Activated CD4-positive, alpha-beta T cell treated with anti-CD3 and anti-CD28 coated beads, Interleukin-2, Interleukin-6, amounts not matched to agents 100 ng/mL and 50 ng/mL, durations not matched to agents 16 hours and 8 hours (primary cell): ENCODE results near the gene CTAG2.
A peak's percentile ranks its signal among the peaks of the same experiment; 100 is the strongest.
"Not testable (repeated sequence)": the region's sequence is repeated elsewhere in the genome, so short reads cannot be mapped to it uniquely, and the experiment has no call there.

Experiments
- DNase-seq: peaks from one replicate; pipeline ENCODE4 v3.0.0-alpha.2; 2020

CTAG2 gene

DNA sequence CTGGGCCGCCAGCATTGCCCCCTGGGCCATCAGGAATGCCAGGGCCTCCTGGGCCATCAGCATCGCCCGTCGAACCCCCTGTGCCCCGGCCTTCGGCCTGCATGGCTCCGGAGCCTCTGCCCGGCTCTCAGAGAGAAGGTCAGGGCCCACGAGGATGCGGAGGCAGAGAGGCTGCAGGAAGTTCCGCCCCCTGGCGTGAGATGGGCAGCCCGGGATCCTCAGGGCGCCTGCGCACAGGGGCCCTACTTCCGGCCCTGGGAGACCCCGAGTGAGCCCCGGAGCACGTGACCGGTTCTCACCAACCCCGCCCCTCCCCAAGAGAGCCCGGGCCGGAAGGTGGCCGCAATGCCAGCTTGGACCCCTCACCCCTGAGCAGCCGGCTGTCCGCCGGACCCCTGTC lies at the start of gene CTAG2:
Gene CTAG2 (minus strand): TSS at position 167 of the 400 bp plus-strand sequence. CDS start 64 bp downstream, at position 103.
- not testable (repeated sequence) for DNase-seq

DNA sequence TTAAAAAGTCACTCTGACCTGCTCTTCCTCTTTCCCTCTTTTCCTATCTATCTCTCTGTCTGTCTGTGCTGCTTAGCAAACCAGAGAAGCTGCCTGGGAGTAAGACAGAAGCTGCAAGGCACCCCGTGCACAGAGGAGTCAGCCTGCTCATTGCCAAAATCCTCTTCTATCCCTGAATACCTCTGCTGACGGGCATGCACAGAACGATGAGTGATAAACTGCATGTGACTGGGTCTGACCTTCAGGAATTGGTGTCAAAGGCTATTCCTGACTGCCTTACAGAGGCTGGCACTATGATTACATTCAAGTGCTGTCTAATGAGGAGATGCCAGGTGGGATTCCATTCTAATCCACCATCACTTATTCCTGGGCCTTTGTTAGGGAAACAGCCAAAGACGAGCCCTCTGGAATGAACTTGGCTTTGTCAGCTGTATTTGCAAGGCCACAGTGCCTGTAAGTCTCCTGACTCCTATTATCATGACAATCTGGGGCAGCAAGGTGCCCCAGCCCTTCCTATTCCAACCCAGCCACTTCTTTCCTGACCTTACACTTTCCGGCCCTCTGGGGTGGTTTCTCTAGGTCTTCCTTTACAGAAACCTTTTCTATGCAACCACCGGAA lies 45.4 kb upstream of the CTAG2 start:
- DNase-seq: no peak

DNA sequence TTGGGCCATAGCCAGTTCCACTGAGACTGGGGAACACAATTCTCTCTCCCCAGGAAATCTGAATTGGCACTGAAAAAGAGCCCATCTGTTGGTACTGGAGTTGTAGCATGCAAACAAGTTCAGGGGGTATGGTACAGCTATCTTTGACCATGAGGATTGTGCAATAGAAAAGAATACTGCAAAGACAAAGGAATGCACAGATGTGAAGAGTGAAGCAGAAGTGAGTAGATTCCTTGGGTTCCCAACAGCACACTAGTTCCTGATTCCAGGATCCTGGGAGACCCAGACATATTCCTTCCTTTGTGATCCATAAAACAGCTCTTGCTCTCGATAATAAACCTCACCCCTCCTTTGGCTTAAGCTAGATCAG lies 43.3 kb upstream of the CTAG2 start:
- no peak for DNase-seq

DNA sequence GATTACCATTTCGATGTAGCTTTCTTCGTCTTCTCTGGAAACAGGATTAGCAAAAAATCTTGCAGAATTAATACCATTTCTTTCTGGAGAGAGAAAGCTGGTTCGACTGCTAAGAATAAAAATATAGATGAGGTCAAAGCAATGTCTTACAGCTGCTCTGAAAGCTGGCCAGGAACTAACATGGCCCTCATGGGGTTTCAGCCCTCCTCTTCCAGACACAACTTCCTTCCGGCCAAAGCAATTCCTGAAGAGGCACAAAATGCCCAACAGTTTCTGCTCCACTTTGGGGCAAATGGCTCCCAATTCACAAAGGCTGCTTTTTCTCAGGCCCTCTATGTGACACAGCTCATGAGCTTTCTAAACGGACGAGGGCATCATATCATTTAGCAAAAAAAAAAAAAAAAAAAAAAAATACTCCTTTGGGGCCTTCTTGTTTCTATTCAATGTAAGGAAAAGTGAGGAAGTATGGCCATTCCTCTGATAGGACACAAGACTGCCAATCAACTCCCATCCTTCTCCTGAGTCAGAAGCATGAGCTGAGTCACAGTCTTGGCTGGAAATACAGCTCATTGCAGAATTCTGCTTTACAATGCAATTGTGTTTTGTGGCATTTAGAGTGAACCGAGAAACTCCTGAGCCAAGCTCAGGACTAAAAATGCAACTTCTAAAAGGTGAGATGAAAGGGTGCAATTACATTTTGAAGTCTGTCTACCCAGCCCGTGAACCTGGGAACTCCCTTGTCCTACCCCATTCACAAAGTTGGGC lies 42.7 kb upstream of the CTAG2 start:
- peak; percentile 36 for DNase-seq

DNA sequence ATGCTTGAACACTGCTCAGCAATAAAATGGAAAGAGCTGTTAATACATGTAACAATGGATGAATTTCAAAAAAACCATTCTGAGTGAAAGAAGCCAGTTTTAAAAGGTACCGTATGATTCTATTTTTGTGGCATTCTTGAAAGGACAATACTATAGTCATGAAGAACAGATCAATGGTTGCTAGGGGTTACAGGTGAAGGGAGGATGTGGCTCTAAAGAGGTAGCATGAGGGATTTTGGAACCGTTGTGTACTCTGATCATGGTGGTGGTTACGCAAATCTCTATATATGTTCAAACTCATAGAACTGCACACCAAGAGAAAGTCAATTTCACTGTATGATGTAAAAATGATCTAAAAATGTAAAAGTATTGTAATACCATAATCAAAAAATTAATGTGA lies 40.0 kb upstream of the CTAG2 start:
- DNase-seq: no peak

DNA sequence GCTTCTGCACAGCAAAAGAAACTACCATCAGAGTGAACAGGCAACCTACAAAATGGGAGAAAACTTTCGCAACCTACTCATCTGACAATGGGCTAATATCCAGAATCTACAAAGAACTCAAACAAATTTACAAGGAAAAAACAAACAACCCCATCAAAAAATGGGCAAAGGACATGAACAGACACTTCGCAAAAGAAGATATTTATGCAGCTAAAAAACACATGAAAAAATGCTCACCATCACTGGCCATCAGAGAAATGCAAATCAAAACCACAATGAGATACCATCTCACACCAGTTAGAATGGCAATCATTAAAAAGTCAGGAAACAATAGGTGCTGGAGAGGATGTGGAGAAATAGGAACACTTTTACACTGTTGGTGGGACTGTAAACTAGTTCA lies 37.1 kb upstream of the CTAG2 start:
- DNase-seq: not testable (repeated sequence)

DNA sequence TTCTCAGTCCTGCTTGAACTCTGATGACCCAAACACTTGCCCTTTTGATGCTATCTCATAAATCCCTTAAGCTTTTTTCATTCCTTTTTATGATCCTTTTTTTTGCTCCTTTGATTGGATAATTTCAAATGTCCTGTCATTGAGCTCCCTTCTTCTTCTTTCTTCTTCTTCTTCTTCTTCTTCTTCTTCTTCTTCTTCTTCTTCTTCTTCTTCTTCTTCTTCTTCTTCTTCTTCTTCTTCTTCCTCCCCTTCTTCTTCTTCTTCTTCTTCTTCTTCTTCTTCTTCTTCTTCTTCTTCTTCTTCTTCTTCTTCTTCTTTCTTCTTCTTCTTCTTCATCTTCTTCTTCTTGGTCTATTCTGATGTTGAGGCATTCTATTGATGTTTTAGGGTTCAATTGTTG lies 18.7 kb upstream of the CTAG2 start:
- DNase-seq: not testable (repeated sequence)

DNA sequence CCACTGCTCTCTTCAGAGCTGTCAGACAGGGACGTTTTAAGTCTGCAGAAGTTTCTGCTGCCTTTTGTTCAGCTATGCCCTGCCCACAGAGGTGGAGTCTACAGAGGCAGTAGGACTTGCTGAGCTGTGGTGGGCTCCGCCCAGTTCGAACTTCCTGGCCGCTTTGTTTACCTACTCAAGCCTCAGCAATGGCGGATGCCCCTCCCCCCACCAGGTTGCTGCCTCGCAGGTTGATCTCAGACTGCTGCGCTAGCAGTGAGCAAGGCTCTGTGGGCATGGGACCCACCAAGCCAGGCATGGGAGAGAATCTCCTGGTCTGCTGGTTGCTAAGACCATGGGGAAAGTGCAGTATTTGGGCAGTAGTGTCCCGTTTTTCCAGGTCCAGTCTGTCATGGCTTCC lies 17.5 kb upstream of the CTAG2 start:
- DNase-seq: not testable (repeated sequence)

DNA sequence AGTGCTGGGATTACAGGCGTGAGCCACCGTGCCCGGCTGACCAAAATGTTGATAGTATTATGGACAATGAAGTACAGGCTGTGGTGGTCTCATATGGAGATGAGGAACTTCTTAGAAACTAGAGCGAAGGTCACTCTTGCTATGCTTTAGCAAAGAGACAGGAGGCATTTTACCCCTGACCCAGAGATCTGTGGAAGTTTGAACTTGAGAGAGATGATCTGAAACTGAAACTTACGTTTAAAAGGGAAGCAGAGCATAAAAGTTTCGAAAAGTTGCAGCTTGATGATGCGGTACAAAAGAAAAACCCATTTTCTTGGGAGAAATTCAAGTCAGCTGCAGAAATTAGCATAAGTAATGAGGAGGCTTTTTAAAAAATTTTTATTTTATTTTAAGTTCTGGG lies 8.5 kb upstream of the CTAG2 start:
- DNase-seq: no peak

DNA sequence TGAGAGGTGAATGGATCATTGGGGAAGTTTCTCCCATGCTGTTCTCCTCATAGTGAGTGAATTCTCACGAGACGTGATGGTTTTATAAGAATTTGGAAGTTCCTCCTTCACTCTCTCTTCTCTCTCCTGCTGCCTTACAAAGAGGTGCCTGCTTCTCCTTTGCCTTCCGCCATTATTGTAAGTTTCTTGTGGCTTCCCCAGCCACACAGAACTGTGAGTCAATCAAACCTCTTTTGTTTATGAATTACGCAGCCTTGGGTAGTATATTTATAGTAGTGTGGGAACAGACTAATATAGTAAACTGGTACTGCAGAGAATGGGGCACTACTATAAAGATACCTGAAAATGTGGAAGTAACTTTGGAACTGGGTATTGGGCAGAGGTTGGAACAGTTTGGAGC lies 7.8 kb upstream of the CTAG2 start:
- no peak for DNase-seq

DNA sequence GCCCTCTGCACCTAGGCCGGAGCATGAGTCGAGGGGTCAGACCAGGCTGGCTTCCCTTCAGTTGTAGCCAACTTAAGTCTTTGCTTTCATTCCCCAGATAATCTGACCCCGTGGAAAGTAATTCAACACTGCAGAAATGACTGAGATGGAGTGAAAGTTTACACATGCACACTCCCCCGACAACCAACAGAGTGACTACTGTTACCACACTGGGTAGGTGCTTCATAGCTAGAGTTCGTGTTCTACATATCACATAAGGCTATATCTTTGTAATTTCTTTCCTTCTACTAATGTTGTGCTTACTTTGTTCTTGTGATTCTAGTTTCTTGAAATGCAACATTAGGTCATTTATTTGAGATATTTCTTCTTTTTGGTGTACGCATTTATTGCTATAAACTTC lies 7.2 kb upstream of the CTAG2 start:
- DNase-seq: no peak

DNA sequence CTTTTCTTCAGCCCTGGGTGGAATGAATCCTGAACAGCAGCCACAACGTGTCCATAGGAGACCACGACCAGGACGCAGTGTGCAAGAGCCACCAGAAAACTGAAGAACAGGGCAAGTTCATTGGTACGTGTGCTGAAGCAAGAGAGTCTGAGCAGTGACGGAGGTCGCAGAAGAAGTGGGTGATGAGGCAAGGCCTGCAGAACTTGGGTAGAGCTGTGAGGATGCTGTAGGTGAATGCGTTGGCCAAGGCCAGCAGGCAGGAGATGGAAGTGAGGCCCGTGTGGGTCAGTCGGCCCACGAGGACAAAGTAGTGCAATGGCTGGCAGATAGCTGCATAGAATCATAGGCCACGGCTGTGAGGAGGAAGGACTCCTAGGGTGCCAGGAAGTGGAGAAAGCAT lies 5.6 kb upstream of the CTAG2 start:
- no peak for DNase-seq

DNA sequence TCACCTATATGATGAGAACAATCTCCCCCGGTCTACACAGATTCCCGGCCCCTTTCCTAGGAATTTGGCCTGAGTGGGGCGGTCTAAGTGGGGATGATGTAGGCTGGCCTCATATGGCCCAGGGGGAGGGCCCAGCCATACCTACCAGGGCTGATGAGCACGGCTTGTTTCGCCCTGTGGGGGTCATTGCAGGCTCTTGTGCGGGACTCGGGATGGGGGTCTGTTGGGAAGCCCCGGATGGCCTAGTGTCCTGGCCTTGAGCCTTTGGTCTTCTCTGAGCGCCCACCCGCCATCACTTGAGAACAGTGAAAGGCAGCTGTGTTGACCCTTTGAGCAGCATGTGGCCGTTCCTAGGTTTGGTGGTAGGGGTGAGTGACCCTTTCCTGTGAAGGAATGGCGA lies 4.8 kb upstream of the CTAG2 start:
- DNase-seq: no peak

DNA sequence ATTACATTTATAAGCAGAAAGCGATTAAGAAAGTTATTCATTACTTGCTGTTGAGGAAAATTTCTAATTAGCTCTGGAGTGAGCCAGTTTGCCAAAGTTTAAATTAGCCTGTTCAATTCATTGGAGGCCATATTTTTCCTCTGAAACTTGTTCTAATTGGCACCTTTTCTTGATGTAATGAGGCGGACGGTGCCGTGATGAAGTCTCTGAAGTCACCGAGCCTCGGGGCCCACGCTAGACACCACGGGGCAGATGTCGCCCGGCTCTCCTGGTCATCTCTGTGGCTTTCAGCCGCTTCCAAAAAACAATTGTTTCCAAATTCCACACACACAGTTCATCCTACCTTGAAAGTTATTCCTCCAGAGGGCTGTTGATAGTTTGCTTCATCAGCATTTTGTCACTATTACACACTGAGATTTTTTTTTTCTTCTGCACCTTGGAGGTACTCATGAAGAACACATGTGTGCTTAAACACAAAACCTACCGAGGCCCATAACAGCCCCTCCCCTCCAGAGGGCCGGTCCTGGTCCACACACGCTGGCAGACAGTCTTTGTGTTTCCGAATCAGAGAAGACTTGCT lies 3.9 kb upstream of the CTAG2 start:
- DNase-seq: no peak

DNA sequence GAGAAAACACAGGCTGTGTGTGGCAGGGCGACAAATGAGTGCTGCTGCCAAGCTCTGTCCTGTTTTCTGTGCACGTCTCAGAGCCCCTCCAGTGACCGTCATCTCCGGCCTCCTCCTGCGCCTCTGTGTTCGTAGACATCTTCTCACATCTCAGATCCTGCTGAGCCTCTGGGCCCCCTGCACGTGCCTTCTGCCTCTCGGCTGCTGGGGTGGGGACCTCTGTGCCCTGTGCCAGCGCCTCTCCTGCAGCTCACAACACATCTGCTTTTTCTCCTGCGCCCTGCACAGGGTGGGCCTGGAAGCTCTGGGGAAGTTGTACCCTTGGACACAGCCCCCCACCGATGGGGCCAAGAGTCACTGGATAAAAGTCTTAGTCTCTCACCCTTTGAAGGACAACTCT lies 2.4 kb upstream of the CTAG2 start:
- no peak for DNase-seq

DNA sequence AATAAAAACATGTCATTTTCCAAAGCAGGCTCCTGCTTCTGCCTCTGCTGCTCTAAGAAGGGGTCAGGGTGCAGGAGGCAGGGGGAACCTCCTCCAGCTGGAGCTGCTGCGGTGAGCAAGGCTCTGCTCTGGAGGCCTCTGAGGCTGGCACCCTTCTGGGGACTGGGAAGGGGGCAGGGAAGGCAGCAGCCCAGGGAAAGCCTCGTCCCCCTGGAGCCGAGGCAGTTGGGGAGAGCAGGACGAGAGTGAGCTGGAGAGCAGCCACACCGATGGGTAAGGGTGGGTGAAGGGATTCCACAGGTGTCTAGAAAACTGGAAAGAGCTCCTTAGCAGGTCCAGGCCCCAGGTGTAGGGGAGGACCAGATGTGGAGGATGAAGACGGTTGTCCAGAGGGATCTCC lies 2.0 kb upstream of the CTAG2 start:
- no peak for DNase-seq

DNA sequence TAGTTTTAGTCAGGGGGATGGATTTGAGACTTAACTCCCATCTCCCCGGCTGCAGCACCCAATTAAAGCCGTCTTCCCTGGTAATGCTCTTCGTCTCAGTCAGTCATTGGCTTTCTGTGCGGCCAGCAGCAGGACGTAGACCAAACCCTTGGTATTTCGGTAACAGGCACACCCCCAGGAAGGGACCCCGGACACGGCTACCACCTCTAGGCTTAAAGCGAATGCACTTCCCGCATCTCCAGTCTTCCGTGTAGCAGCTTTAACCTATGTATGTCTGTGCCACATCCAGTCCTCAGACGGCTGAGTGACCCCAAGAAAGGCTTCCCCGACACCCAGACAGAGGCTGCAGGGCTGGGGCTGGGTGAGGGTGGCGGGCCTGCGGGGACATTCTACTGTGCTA lies 1.5 kb upstream of the CTAG2 start:
- DNase-seq: no peak

DNA sequence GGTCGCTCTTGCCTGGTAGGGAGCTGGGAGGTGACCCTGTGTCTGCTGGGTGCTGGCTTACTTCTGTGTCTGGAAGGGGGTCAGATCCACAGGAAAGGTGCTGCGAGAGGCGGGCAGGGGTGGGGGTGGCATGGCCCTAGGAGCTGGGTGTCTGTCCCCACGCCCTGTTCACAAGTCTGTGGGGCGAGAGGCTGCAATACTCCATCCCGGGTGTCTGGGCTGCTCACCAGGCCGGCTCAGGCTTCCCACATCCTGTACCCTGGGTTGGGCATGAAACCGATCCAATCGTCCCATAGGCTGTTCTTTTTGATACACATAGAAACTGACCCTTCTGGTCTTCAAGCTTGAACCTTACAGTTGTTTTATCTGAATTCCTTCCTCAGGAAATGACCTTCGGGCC lies 993 bp upstream of the CTAG2 start:
- DNase-seq: no peak

DNA sequence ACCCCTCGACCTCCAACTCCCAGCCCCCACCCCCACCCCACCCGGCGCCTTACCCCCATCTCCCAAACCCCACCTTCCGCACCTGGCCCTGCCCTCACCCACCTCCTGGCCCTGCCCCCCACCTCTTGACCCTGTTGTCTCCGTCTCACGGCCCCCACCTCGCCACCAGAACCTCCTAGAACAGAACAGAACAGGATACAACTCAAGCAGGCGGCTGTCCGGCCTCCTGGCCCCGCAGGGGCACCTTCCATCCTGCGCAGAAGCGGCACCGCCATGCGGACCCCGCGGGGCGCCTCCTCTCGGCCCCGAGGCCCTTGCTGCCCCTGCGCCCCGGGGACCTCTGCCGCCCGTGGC lies 354 bp downstream of the CTAG2 start:
- DNase-seq: no peak

DNA sequence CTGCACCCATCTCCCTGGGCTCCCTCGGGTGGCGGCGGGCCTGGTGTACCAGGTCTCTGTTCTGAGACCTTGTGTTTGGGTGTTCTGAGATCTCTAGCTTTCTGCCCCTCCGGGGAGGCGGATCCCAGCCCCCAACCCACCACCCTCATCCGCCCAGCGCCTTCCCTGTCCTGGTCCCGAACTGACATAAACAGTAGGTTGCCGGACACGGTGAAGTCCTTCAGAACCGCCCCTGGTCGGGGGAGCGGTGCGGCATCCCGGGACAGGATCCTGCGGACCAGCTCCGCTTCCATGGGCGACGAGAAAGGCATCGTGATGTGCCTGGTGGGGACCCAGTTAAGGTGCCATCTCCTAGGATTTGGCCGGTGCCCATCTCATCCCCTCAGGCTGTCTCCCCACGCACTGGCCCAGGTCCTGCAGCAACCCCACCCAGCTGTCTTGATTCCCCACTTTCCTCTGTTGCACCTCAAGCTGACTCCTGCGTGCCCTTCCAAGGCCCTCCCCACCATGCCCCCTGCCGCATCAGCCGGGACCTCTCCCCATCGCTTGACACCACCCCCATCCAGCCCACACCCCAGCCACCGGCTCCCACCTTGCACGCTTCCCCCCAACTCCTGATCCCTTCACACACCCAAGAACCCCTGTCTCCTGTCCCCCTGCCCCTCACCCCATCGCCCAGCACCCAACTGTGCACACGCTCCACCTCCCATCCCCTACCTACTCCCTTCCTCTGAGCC lies 900 bp downstream of the CTAG2 start:
- no peak for DNase-seq

DNA sequence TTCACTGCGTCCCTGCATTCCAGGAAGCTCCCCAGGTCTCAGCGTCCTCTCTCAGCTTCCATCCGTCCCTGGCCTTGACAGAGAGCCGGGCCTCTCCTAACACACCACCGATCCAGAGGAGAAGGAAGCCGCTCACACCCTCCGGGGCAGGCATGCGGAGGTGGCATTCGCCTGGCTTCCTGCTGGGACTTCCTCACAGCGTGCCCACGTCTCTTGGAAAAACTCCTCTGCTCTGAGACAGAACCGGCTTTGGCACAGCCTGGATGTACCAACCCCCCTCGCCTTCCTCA lies 3.2 kb downstream of the CTAG2 start:
- no peak for DNase-seq

DNA sequence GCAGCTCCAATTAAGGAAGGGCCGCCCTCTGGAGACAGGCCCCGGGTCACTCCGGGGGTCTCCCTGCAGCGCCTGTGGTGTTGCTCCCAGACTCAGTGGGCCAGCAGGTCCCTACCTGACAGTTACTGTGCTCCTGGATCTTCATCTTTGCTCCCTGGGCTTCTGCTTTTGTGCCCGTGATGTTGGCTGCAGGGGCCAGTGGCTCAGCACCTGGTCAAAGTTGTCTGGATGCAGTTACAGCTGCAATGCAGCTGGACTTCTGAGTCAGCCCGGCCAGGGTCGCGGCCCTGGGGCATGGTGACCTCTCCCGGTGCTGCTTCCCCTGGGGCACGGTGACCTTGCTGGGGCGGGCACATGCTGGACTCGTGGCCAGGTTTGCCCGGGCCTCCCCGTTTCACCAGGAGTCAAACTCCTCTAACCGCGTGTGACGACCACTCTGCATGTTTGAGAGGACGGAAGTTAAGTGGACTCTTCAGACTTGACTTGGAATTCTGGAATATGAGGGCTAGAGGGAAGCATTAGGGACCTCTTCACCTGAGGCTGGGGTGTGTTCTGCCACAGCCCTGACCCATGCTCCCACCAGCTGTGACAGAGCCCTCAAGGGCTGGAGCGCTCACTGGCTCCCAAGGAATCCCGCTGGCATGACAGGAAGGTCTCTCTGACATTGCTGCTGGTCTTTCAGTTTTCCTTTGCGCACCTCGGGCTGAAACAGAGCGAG lies 3.7 kb downstream of the CTAG2 start:
- DNase-seq: no peak

DNA sequence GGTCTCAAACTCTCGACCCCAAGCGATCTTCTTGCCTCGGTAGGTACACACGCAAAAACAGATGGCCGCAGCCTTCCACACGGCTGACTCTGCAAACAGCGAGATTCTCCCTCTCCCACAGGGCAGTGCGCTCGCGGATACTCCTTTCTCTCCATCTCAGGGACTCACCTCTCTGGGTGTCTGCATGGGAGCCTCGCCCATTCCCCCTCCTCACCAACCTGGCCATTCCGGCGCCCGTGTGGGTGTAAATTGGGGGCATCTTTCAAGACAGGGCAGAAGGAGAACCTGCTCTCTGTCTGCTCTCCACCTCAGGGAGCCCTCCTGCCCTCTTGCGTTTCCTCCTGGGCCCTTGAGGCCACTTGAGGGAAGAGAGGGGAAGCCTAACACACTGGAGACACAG lies 4.4 kb downstream of the CTAG2 start:
- no peak for DNase-seq
